ENCODE data around the gene ATG2B. TPM values are rescaled to one million over a fixed set of nuclear protein-coding genes. Genes with fewer than 3 reads are reported as not detected.
"Not testable (repeated sequence)": the region's sequence is repeated elsewhere in the genome, so short reads cannot be mapped to it uniquely, and the experiment has no call there.

The ATG2B gene
- polyA plus RNA-seq, 1 experiment, result 22.1 TPM

GRCh38 chr14:96357216-96357615 lies 5.9 kb downstream of the ATG2B start:
- DNase-seq (ENCODE audit: low read depth, low spot score), result no peak
- TF ChIP-seq CTCF (IDR thresholded peaks at IDR 0.05; ENCODE audit: low read depth, low read length), result peak; percentile 22; the same call in 1 of the 2 replicates
- POLR2A ChIA-PET, result no interaction called here
- CTCF ChIA-PET, result no interaction called here
- Histone ChIP-seq H3K4me3 (ENCODE audit: low read depth, low read length) (no peak overlapping the region), H3K27ac (ENCODE audit: low read depth, low read length) (no peak overlapping the region), H3K27me3 (ENCODE audit: control insufficient read depth, insufficient read depth, low read length) (no peaks in the 10 kb centered on the region), H3K9me3 (ENCODE audit: control insufficient read depth, insufficient read depth, low read length) (no peaks in the 10 kb centered on the region)

DNA sequence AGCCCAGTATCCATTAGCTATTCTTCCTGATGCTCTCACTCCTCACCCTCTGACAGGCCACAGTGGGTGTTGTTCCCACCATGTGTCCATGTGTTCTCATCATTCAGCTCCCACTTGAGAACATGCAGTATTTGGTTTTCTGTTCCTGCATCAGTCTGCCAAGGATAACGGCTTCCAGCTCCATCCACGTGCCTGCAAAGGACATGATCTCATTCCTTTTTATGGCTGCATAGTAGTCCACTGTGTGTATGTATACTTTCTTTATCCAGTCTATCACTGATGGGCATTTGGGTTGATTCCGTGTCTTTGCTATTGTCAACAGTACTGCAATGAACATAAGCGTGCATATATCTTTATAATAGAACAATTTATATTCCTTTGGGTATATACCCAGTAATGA lies 8.9 kb downstream of the ATG2B start:
- Histone ChIP-seq H3K27me3 (ENCODE audit: control insufficient read depth, insufficient read depth, low read length) (no peaks in the 10 kb centered on the region), H3K9me3 (ENCODE audit: control insufficient read depth, insufficient read depth, low read length) (no peaks in the 10 kb centered on the region), H3K4me3 (ENCODE audit: low read depth, low read length) (no peak overlapping the region), H3K27ac (ENCODE audit: low read depth, low read length) (no peak overlapping the region)
- ChIA-PET POLR2A (no interaction called here), CTCF (no interaction called here)
- DNase-seq (ENCODE audit: low read depth, low spot score), result no peak
- TF ChIP-seq CTCF (IDR thresholded peaks at IDR 0.05; ENCODE audit: low read depth, low read length), result no peak

DNA sequence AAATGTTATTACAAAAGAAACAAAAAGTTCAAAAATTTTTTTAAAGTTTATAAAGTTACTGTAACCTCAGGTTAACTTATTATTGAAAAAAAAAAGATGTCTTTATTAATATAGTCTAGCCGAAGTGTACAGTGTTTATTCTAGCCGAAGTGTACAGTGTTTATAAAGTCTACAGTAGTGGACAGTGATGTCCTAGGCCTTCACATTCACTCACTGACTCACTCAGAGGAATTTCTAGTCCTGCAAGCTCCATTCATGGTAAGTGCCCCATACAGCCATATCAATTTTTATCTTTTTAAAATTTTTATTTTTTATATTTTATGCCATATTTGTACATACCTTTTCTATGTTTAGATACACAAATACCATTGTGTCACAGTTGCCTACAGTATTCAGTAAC lies 10.4 kb downstream of the ATG2B start:
- TF ChIP-seq CTCF (IDR thresholded peaks at IDR 0.05; ENCODE audit: low read depth, low read length), result no peak
- no peak overlapping the region for H3K4me3 ChIP-seq (ENCODE audit: low read depth, low read length)
- H3K27ac ChIP-seq (ENCODE audit: low read depth, low read length), result no peak overlapping the region
- H3K9me3 ChIP-seq (ENCODE audit: control insufficient read depth, insufficient read depth, low read length), result no peaks in the 10 kb centered on the region; the same call in 1 of the 2 replicates
- no peak for DNase-seq (ENCODE audit: low read depth, low spot score)
- H3K27me3 ChIP-seq (ENCODE audit: control insufficient read depth, insufficient read depth, low read length), result no peaks in the 10 kb centered on the region
- POLR2A ChIA-PET, result no interaction called here
- CTCF ChIA-PET, result interaction anchor here (1.1 kb wide), 1 partner anchor 252 kb away, joined by 3 read pairs; no protein-coding TSS in a partner anchor

DNA sequence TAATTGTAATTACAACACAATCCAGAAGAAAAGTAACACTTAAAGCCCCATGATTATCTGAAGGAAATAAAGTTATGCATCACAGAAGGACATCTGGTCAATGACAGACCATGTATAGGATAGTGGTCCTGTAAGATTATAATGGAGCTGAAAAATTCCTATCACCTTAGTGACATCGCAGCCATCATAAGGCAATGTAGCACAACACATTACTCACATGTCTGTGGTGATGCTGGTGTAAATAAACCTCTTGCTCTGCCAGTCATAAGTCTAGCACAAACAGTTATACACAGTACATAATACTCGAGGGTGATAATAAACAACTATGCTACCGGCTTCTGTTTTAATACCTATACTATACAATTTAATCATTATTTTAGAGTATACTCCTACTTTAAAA lies 11.2 kb downstream of the ATG2B start:
- Histone ChIP-seq H3K27ac (ENCODE audit: low read depth, low read length) (no peak overlapping the region), H3K4me3 (ENCODE audit: low read depth, low read length) (no peak overlapping the region), H3K27me3 (ENCODE audit: control insufficient read depth, insufficient read depth, low read length) (no peaks in the 10 kb centered on the region), H3K9me3 (ENCODE audit: control insufficient read depth, insufficient read depth, low read length) (no peaks in the 10 kb centered on the region; the same call in 1 of the 2 replicates)
- CTCF ChIA-PET, result interaction anchor here (1.0 to 1.2 kb wide), 3 partner anchors 55 to 253 kb away, joined by 3 read pairs; no protein-coding TSS in a partner anchor
- TF ChIP-seq CTCF (IDR thresholded peaks at IDR 0.05; ENCODE audit: low read depth, low read length), result no peak
- DNase-seq (ENCODE audit: low read depth, low spot score), result no peak
- POLR2A ChIA-PET, result no interaction called here

GRCh38 chr14:96349286-96350075 lies 13.7 kb downstream of the ATG2B start:
- no peak for TF ChIP-seq CTCF (IDR thresholded peaks at IDR 0.05; ENCODE audit: low read depth, low read length)
- H3K9me3 ChIP-seq (ENCODE audit: control insufficient read depth, insufficient read depth, low read length), result no peaks in the 10 kb centered on the region; the same call in 1 of the 2 replicates
- no peak overlapping the region for H3K4me3 ChIP-seq (ENCODE audit: low read depth, low read length)
- H3K27me3 ChIP-seq (ENCODE audit: control insufficient read depth, insufficient read depth, low read length), result no peaks in the 10 kb centered on the region
- POLR2A ChIA-PET, result interaction anchor here (0.6 kb wide), 1 partner anchor 11 kb away, joined by 10 read pairs; no protein-coding TSS in a partner anchor
- CTCF ChIA-PET, result no interaction called here
- no peak for DNase-seq (ENCODE audit: low read depth, low spot score)
- no peak overlapping the region for H3K27ac ChIP-seq (ENCODE audit: low read depth, low read length)

DNA sequence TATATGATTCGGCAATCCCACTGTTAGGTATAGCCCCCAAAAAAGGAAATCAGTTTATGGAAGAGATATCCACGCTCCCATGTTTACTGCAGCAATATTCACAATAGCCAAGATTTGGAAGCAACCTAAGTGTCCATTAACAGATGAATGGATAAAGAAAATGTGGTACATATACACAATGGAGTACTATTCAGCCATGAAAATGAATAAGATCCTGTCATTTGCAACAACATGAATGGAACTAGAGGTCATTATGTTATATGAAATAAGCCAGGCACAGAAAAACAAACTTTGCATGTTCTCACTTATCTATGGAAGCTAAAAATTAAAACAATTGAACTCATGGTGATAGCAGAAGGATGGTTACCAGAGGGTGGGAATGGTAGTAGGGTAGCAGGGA lies 15.2 kb downstream of the ATG2B start:
- DNase-seq (ENCODE audit: low read depth, low spot score); CTCF ChIA-PET; H3K27me3 ChIP-seq (ENCODE audit: control insufficient read depth, insufficient read depth, low read length); H3K9me3 ChIP-seq (ENCODE audit: control insufficient read depth, insufficient read depth, low read length); H3K4me3 ChIP-seq (ENCODE audit: low read depth, low read length); H3K27ac ChIP-seq (ENCODE audit: low read depth, low read length); POLR2A ChIA-PET: not testable (repeated sequence)

Data from AG04450 (cell line).